Tibial nerve (tissue), 4 donors: ENCODE results near the gene ST8SIA5.

ENCODE experiments used
- EP300 ChIP-seq, 2 donors: sonication (generic); formaldehyde crosslinking; IDR thresholded peaks; one replicate each; pipeline ENCODE4 v1.6.1; 2017; ENCODE audit warnings: antibody characterized with exemption in 2 of 2, mild to moderate bottlenecking in 1 of 2
- POLR2A ChIP-seq, 2 donors: fragments of 450-650 bp; IDR thresholded peaks; one replicate each; pipeline ENCODE4 v1.6.1; 2017; ENCODE audit warnings: antibody characterized with exemption in 2 of 2, mild to moderate bottlenecking in 2 of 2, moderate library complexity in 2 of 2
- TF ChIP-seq, protein P1 (sequence below), 5 experiments: fragments of 200-600 bp in 3 of 5; fragments of 450-650 bp in 2 of 5; sonication (generic) in 3 of 5; IDR thresholded peaks; one replicate each; pipeline ENCODE4 v1.5.1; 2016 to 2019; ENCODE audit warnings: antibody characterized with exemption in 5 of 5, mild to moderate bottlenecking in 3 of 5, moderate library complexity in 2 of 5

DNA sequence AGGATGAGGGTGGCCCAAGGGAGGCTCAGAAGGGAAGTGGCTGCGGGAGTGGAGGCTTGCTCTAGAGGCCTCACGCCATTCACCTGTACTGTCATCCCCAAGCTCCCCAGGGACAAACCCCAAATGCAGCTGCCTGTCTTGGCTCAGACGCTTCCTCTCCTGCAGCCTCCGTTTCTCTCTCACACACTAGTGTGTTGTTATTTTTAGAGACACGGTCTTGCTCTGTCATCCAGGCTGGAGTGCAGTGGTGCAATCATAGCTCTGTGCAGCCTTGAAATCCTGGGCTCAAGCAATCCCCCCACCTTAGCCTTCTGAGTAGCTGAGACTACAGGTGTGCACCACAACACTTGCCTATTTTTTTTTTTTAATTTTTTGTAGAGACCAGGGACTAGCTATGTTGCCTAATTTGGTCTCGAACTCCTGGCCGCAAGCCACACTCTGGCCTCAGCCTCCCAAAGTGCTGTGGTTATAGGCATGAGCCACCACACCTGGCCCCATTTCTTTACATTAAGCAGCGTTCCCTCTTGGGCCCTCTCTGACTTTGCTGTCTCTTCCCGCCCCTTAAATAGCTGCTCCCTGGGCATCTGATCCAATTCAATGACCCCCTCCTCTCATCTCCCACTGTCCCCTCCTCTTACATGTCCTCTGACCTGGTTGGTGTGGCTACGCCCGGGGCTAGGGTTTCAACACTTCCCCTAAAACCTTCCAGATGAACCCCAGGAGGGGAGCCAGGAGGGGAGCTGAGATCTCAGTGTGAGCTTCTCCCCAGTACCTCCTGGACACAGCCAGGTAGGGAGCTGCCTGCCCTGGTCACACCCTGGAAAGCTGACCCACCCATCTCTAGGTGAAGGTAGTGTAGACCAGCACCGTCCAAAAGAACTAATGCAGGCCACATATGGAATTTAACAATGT is 75.8 kb downstream of the ST8SIA5 start:
- TF ChIP-seq, protein P1, sequence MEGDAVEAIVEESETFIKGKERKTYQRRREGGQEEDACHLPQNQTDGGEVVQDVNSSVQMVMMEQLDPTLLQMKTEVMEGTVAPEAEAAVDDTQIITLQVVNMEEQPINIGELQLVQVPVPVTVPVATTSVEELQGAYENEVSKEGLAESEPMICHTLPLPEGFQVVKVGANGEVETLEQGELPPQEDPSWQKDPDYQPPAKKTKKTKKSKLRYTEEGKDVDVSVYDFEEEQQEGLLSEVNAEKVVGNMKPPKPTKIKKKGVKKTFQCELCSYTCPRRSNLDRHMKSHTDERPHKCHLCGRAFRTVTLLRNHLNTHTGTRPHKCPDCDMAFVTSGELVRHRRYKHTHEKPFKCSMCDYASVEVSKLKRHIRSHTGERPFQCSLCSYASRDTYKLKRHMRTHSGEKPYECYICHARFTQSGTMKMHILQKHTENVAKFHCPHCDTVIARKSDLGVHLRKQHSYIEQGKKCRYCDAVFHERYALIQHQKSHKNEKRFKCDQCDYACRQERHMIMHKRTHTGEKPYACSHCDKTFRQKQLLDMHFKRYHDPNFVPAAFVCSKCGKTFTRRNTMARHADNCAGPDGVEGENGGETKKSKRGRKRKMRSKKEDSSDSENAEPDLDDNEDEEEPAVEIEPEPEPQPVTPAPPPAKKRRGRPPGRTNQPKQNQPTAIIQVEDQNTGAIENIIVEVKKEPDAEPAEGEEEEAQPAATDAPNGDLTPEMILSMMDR (IDR thresholded peaks at IDR 0.05) = no peak
- TF ChIP-seq EP300 (IDR thresholded peaks at IDR 0.05) (no peak), POLR2A (IDR thresholded peaks at IDR 0.05) (no peak)
